Neural cell (in vitro differentiated cells): ENCODE data around the gene CCDC63. TPM values are rescaled to one million over a fixed set of nuclear protein-coding genes. Genes with fewer than 3 reads are reported as not detected.

ENCODE experiments used
- H2AFZ ChIP-seq: fragments of 200-600, 300-800 bp; sonication (generic), shearing (Covaris generic); 2 replicates; pipeline ENCODE4 v1.6.0; 2014; ENCODE audit warnings: low read depth, mild to moderate bottlenecking, antibody characterized with exemption, low read length, moderate library complexity
- H3F3A ChIP-seq: fragments of 200-600 bp; shearing (Covaris generic); 2 replicates; pipeline ENCODE4 v1.6.1; 2016; ENCODE audit warnings: mild to moderate bottlenecking, moderate library complexity, mixed read lengths, antibody characterized with exemption, low read length; ENCODE audit not compliant: insufficient read depth, poor library complexity, severe bottlenecking
- H3K27ac ChIP-seq: fragments of 200-600, 300-800 bp; sonication (generic), shearing (Covaris generic); 2 replicates; pipeline ENCODE4 v1.5.1; 2014; ENCODE audit warnings: mild to moderate bottlenecking, low read length, moderate library complexity
- H3K27me3 ChIP-seq: fragments of 300-800, 200-600 bp; sonication (generic), shearing (Covaris generic); 2 replicates; pipeline ENCODE4 v1.6.0; 2014; ENCODE audit warnings: mild to moderate bottlenecking, low read depth, low read length, moderate library complexity; ENCODE audit not compliant: insufficient read depth
- H3K36me3 ChIP-seq: fragments of 300-800, 200-600 bp; sonication (generic), shearing (Covaris generic); 2 replicates; pipeline ENCODE4 v1.5.1; 2014; ENCODE audit warnings: mild to moderate bottlenecking, antibody characterized with exemption, low read length, moderate library complexity; ENCODE audit not compliant: insufficient read depth
- H3K4me2 ChIP-seq: fragments of 300-800, 200-600 bp; sonication (generic), shearing (Covaris generic); 2 replicates; pipeline ENCODE4 v1.6.0; 2014; ENCODE audit warnings: mild to moderate bottlenecking, low read length
- H3K4me3 ChIP-seq: fragments of 300-800, 200-600 bp; sonication (generic), shearing (Covaris generic); 2 replicates; pipeline ENCODE4 v1.5.1; 2014; ENCODE audit warnings: mild to moderate bottlenecking, low read length, moderate library complexity
- H3K79me2 ChIP-seq: fragments of 200-600 bp; shearing (Covaris generic); replicated peaks from 2 replicates; pipeline ENCODE4 v1.6.0; 2014; ENCODE audit warnings: mild to moderate bottlenecking, low read length, moderate library complexity; ENCODE audit not compliant: insufficient read depth
- H3K9ac ChIP-seq: fragments of 300-800, 200-600 bp; sonication (generic), shearing (Covaris generic); 2 replicates; pipeline ENCODE4 v1.6.1; 2016; ENCODE audit warnings: mild to moderate bottlenecking, low read length, mixed read lengths
- H3K9me2 ChIP-seq: fragments of 200-600 bp; shearing (Covaris generic); 2 replicates; pipeline ENCODE4 v1.6.1; 2016; ENCODE audit warnings: mild to moderate bottlenecking, low read length, mixed read lengths; ENCODE audit not compliant: insufficient read depth
- H3K9me3 ChIP-seq: fragments of 200-600, 300-800 bp; sonication (generic), shearing (Covaris generic); 2 replicates; pipeline ENCODE4 v1.6.1; 2016; ENCODE audit warnings: mild to moderate bottlenecking, mixed run types, low read length, moderate library complexity, mixed read lengths
- H4K20me1 ChIP-seq: fragments of 200-600 bp; shearing (Covaris generic); 2 replicates; pipeline ENCODE4 v1.6.1; 2016; ENCODE audit warnings: mild to moderate bottlenecking, mixed run types; ENCODE audit not compliant: insufficient read depth
- CTCF ChIP-seq: fragments of 450-650 bp; IDR thresholded peaks from 2 replicates; pipeline ENCODE4 v1.5.1; 2014; ENCODE audit warnings: antibody characterized with exemption, mild to moderate bottlenecking, moderate library complexity; ENCODE audit not compliant: poor library complexity, severe bottlenecking
- EP300 ChIP-seq: fragments of 450-650 bp; conservative IDR thresholded peaks from 2 replicates; pipeline ENCODE4 v1.6.1; 2014; ENCODE audit warnings: antibody characterized with exemption, mild to moderate bottlenecking, moderate library complexity; ENCODE audit not compliant: poor library complexity, severe bottlenecking
- EZH2 ChIP-seq: fragments of 200-600, 300-800 bp; shearing (Covaris generic), sonication (generic); IDR thresholded peaks from 2 replicates; pipeline ENCODE4 v1.6.1; 2014; ENCODE audit warnings: antibody characterized with exemption, low read length, borderline replicate concordance, mild to moderate bottlenecking; ENCODE audit not compliant: insufficient read depth, poor library complexity, severe bottlenecking
- MXI1 ChIP-seq: fragments of 450-650 bp; conservative IDR thresholded peaks from 2 replicates; pipeline ENCODE4 v1.6.1; 2014; ENCODE audit warnings: antibody characterized with exemption, mild to moderate bottlenecking; ENCODE audit not compliant: poor library complexity, severe bottlenecking
- POLR2AphosphoS5 ChIP-seq: IDR thresholded peaks from 2 replicates; pipeline ENCODE4 v1.6.1; 2012
- RAD21 ChIP-seq: fragments of 450-650 bp; conservative IDR thresholded peaks from 2 replicates; pipeline ENCODE4 v1.6.1; 2014; ENCODE audit warnings: antibody characterized with exemption, mild to moderate bottlenecking, moderate library complexity
- REST ChIP-seq: IDR thresholded peaks from 2 replicates; pipeline ENCODE4 v1.6.1; 2012; ENCODE audit warnings: borderline replicate concordance
- SMC3 ChIP-seq: fragments of 450-650 bp; conservative IDR thresholded peaks from 2 replicates; pipeline ENCODE4 v1.6.1; 2014; ENCODE audit warnings: antibody characterized with exemption, mild to moderate bottlenecking, moderate library complexity; ENCODE audit not compliant: poor library complexity
- TAF1 ChIP-seq: IDR thresholded peaks from 2 replicates; pipeline ENCODE4 v1.6.1; 2012; ENCODE audit warnings: low read depth
- polyA plus RNA-seq: library from polyadenylated mRNA; depleted of rRNA; stranded (reverse); fragments of >200 nt; gene quantifications from 2 replicates; pipeline ENCODE4 v1.2.3, GENCODE V29; 2014

The CCDC63 gene
- polyA plus RNA-seq, 1 donor from 2014 or later: not detected

GRCh38 chr12:110863161-110863560 lies 16.4 kb downstream of the CCDC63 start:
- no peaks in the 10 kb centered on the region for H3K79me2 ChIP-seq
- no peak for TF ChIP-seq RAD21
- TF ChIP-seq CTCF: no peak
- TF ChIP-seq REST: no peak
- no peak overlapping the region for H3K4me2 ChIP-seq
- no peak overlapping the region for H3K9ac ChIP-seq
- H3K27me3 ChIP-seq: no peaks in the 10 kb centered on the region
- H3F3A ChIP-seq: no peaks in the 10 kb centered on the region
- no peaks in the 10 kb centered on the region for H3K9me3 ChIP-seq
- no peaks in the 10 kb centered on the region for H3K9me2 ChIP-seq
- H2AFZ ChIP-seq: no peak overlapping the region
- no peaks in the 10 kb centered on the region for H4K20me1 ChIP-seq
- H3K36me3 ChIP-seq: no peaks in the 10 kb centered on the region
- H3K27ac ChIP-seq: no peak overlapping the region
- no peak overlapping the region for H3K4me3 ChIP-seq

GRCh38 chr12:110865521-110865920 lies 18.7 kb downstream of the CCDC63 start:
- no peak for TF ChIP-seq MXI1
- no peak for TF ChIP-seq REST
- no peak for TF ChIP-seq TAF1
- TF ChIP-seq EP300: no peak
- TF ChIP-seq SMC3: no peak
- TF ChIP-seq POLR2AphosphoS5: no peak
- no peak for TF ChIP-seq RAD21
- no peak for TF ChIP-seq CTCF
- TF ChIP-seq EZH2: no peak
- Histone ChIP-seq H3K36me3 (no peaks in the 10 kb centered on the region), H3K4me3 (no peak overlapping the region), H3K9ac (no peak overlapping the region), H3K79me2 (no peaks in the 10 kb centered on the region), H2AFZ (no peak overlapping the region), H4K20me1 (no peaks in the 10 kb centered on the region), H3K9me3 (no peaks in the 10 kb centered on the region), H3K27me3 (no peaks in the 10 kb centered on the region), H3K9me2 (no peaks in the 10 kb centered on the region), H3K27ac (no peak overlapping the region), H3F3A (no peaks in the 10 kb centered on the region), H3K4me2 (no peak overlapping the region)
